ENCODE data around the gene ENTREP1. TPM values are rescaled to one million over a fixed set of nuclear protein-coding genes. Genes with fewer than 3 reads are reported as not detected.
"Not testable (repeated sequence)": the region's sequence is repeated elsewhere in the genome, so short reads cannot be mapped to it uniquely, and the experiment has no call there.

The ENTREP1 gene
- total and polyA plus RNA-seq, 10 donors, result 0.61 to 2.6 (median 1.2) TPM

DNA sequence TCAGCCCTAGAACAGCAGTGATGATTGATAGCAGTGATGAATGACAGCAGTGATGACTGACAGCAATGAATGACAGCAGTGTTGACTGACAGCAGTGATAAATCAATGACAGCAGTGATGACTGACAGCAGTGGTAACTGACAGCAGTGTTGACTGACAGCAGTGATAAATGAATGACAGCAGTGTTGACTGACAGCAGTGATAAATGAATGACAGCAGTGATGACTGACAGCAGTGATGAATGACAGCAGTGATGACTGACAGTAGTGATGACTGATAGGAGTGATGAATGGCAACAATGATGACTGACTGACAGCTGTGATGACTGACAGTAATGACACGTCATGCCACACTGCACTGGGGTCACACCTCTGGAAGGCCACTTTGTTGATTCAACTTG lies 106.8 kb downstream of the ENTREP1 start:
- Histone ChIP-seq H3K27me3 (replicated peaks in 1 of 7) (no peaks in the 10 kb centered on the region), H3K36me3 (peaks cover 0 to 6% (median 0%) of the 10 kb centered on the region in 6 donors), H3K4me1 (no peaks in the 10 kb centered on the region), H3K4me3 (no peak overlapping the region), H3K9me3 (no peaks in the 10 kb centered on the region), H3K27ac (no peak overlapping the region)
- peak; percentile 15 for DNase-seq
- no peak for TF ChIP-seq CTCF (IDR thresholded peaks at IDR 0.05 in 8 of 11, conservative IDR thresholded peaks at IDR 0.05 in 3 of 11)
- TF ChIP-seq POLR2AphosphoS5 (IDR thresholded peaks at IDR 0.05), result no peak
- WGBS, 5 donors, result 73 to 91% (median 86%) methylated on average over 1 of the region's 1 CpG
- intact Hi-C loops (cut with DNase I; ENCODE audit: low total_unique reads), result no loop called here

- Histone ChIP-seq H3K4me1 (no peaks in the 10 kb centered on the region), H3K36me3 (peaks cover 0 to 6% (median 0%) of the 10 kb centered on the region in 6 donors), H3K27me3 (replicated peaks in 1 of 7) (no peaks in the 10 kb centered on the region), H3K27ac (no peak overlapping the region), H3K4me3 (no peak overlapping the region), H3K9me3 (no peaks in the 10 kb centered on the region)
- WGBS, 5 donors, result 86 to 93% (median 92%) methylated on average over 11 of the region's 11 CpGs
- DNase-seq, result no peak
- no peak for TF ChIP-seq POLR2A (IDR thresholded peaks at IDR 0.05)
- TF ChIP-seq POLR2AphosphoS5 (IDR thresholded peaks at IDR 0.05), result no peak
- no peak for TF ChIP-seq CTCF (IDR thresholded peaks at IDR 0.05 in 8 of 11, conservative IDR thresholded peaks at IDR 0.05 in 3 of 11)
- intact Hi-C loops (cut with DNase I; ENCODE audit: low total_unique reads), result no loop called here
These were observed 107.6 kb downstream of the ENTREP1 start for GRCh38 chr9:69432623-69433022.

GRCh38 chr9:69433392-69433791 lies 108.4 kb downstream of the ENTREP1 start:
- Histone ChIP-seq H3K27ac (no peak overlapping the region), H3K9me3 (no peaks in the 10 kb centered on the region), H3K36me3 (peaks cover 0 to 6% (median 0%) of the 10 kb centered on the region in 6 donors), H3K4me1 (no peaks in the 10 kb centered on the region), H3K4me3 (no peak overlapping the region), H3K27me3 (replicated peaks in 1 of 7) (no peaks in the 10 kb centered on the region)
- intact Hi-C loops (cut with DNase I; ENCODE audit: low total_unique reads), result no loop called here
- no peak for DNase-seq
- no peak for TF ChIP-seq POLR2A (IDR thresholded peaks at IDR 0.05)
- no peak for TF ChIP-seq CTCF (IDR thresholded peaks at IDR 0.05 in 8 of 11, conservative IDR thresholded peaks at IDR 0.05 in 3 of 11)
- TF ChIP-seq POLR2AphosphoS5 (IDR thresholded peaks at IDR 0.05), result no peak
- WGBS, 5 donors, result 35 to 73% (median 62%) methylated on average over 1 of the region's 1 CpG

GRCh38 chr9:69433968-69434367 lies 109.0 kb downstream of the ENTREP1 start:
- no peaks in the 10 kb centered on the region for H3K9me3 ChIP-seq
- H3K4me3 ChIP-seq, result no peak overlapping the region
- peaks cover 0 to 6% (median 0%) of the 10 kb centered on the region in 6 donors for H3K36me3 ChIP-seq
- TF ChIP-seq CTCF (IDR thresholded peaks at IDR 0.05 in 8 of 11, conservative IDR thresholded peaks at IDR 0.05 in 3 of 11) (no peak), POLR2A (IDR thresholded peaks at IDR 0.05) (no peak), POLR2AphosphoS5 (IDR thresholded peaks at IDR 0.05) (no peak)
- H3K27ac ChIP-seq, result no peak overlapping the region
- intact Hi-C loops (cut with DNase I; ENCODE audit: low total_unique reads), result no loop called here
- 90 to 97% (median 94%) methylated on average over 5 to 6 of the region's 6 CpGs for WGBS, 5 donors
- DNase-seq, result peak; percentile 70
- no peaks in the 10 kb centered on the region for H3K4me1 ChIP-seq
- no peaks in the 10 kb centered on the region for H3K27me3 ChIP-seq (replicated peaks in 1 of 7)

DNA sequence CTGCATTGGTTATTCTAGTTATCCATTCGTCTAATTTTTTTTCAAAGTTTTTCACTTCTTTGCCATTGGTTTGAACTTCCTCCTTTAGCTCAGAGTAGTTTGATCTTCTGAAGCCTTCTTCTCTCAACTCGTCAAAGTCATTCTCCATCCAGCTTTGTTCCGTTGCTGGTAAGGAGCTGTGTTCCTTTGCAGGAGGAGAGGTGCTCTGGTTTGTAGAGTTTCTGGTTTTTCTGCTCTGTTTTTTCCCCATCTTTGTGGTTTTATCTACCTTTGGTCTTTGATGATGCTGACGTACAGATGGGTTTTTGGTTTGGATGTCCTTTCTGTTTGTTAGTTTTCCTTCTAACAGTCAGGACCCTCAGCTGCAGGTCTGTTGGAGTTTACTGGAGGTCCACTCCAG lies 114.6 kb downstream of the ENTREP1 start:
- H3K4me1 ChIP-seq; DNase-seq; H3K4me3 ChIP-seq; H3K27me3 ChIP-seq (replicated peaks in 1 of 7); H3K36me3 ChIP-seq; H3K27ac ChIP-seq; H3K9me3 ChIP-seq; intact Hi-C loops (cut with DNase I; ENCODE audit: low total_unique reads): not testable (repeated sequence)
- WGBS, 5 donors, result 54 to 77% (median 66%) methylated on average over 4 of the region's 4 CpGs

DNA sequence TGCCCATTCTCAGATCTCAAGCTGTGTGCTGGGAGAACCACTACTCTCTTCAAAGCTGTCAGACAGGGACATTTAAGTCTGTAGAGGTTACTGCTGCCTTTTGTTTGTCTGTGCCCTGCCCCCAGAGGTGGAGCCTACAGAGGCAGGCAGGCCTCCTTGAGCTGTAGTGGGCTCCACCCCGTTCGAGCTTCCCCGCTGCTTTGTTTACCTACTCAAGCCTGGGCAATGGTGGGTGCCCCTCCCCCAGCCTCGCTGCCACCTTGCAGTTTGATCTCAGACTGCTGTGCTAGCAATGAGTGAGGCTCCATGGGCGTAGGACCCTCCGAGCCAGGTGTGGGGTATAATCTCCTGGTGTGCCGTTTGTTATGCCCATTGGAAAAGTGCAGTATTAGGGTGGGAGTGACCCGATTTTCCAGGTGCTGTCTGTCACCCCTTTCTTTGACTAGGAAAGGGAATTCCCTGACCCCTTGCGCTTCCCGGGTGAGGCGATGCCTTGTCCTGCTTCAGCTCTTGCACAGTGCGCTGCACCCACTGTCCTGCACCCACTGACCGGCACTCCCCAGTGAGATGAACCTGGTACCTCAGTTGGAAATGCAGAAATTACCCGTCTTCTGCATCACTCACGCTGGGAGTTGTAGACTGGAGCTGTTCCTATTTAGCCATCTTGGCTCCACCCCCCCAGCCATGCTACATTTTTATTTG lies 115.4 kb downstream of the ENTREP1 start:
- DNase-seq; H3K4me3 ChIP-seq; intact Hi-C loops (cut with DNase I; ENCODE audit: low total_unique reads); H3K36me3 ChIP-seq; H3K27ac ChIP-seq; H3K4me1 ChIP-seq; H3K9me3 ChIP-seq; H3K27me3 ChIP-seq (replicated peaks in 1 of 7): not testable (repeated sequence)
- 90 to 98% (median 91%) methylated on average over 13 to 15 of the region's 15 CpGs for WGBS, 5 donors
